ENCODE data around the gene C10orf53.
A peak's percentile ranks its signal among the peaks of the same experiment; 100 is the strongest.

C10orf53 gene, protein sequence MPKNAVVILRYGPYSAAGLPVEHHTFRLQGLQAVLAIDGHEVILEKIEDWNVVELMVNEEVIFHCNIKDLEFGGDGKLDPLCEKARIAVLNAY

DNA sequence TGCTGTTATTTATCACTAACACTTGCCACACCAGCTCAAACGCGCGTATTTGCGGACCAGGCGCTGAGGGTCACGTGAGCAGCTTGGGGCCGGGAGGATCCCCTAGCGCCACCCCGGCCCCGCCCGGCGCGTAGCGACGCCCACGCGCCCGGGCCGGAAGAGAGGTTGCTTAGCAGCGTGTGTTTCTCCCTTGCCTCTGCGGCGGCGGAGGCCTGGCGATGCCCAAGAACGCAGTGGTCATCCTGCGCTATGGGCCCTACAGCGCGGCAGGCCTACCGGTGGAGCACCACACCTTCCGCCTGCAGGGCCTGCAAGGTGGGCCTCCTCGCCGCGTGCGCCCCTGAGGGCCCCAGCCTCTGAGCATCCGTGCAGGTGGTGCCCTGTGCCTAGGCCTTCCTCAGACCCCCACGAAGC lies at the start of gene C10orf53:
Gene C10orf53, plus strand, starts transcription at position 172 of the 414 bp plus-strand sequence. Its CDS starts 47 bp downstream, at position 219.
- DNase-seq = peak; percentile 89

DNA sequence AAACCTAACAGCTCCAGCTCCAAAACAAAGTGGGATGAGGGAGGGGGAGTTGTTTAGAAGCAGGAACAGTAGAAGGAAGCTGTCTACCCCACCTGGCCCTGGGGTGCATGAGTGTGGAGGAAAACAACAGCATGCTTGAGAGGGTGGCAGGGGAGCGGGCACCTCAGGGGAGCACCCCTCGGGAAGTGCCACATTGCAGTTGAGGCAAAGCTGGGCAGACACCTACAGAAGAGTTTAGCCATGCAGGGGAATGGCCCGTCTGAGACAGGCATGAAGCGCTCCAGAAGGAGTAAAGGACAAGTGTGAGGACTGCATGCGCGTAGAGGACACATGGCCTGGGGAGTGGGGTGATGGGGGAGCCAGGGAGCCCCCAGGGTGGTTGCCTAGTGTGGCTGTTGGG lies 47.5 kb upstream of the C10orf53 start:
- DNase-seq = no peak

DNA sequence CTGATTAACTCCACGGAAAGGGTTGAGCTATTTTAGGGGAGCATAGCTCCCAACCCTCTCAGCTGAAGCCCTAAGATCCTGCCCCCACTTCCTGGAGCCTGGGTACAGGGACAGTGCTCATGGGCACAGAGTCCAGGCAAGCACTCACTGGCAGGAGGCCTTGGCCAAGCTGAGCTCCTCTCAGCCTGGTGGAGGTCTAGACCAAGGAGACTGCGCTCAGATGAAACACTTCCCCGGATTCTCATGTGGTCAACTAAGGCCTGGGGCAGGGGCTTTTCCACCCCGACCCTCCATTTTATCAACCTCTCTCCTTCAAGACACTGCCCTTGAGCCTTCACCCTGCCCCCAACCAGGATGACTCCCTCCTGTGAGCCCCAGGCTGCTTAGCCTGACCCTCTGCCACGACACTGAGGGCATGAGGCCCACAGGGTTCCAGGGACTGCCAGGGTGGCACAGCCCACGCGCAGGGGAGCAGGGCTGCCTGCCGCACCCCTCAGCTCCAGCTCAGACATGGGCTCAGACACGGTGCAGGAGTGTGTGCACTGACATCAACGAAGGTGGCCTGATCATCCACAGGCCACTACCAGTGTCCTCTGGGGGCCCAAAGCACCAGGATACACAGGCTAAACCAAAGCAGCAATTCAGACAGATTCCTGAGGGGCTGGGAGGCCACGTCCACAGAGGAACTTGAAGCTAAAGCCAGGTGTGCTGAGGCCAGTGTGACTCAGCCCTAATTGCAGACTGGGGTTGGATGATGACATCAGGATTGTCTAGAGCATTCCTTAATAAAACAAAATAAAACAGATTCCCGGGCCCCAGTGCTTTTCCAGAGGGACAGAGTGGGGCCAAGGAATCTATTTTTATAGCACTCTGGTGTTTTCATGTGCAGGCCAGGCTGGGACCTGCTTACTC lies 46.8 kb upstream of the C10orf53 start:
- no peak for DNase-seq

DNA sequence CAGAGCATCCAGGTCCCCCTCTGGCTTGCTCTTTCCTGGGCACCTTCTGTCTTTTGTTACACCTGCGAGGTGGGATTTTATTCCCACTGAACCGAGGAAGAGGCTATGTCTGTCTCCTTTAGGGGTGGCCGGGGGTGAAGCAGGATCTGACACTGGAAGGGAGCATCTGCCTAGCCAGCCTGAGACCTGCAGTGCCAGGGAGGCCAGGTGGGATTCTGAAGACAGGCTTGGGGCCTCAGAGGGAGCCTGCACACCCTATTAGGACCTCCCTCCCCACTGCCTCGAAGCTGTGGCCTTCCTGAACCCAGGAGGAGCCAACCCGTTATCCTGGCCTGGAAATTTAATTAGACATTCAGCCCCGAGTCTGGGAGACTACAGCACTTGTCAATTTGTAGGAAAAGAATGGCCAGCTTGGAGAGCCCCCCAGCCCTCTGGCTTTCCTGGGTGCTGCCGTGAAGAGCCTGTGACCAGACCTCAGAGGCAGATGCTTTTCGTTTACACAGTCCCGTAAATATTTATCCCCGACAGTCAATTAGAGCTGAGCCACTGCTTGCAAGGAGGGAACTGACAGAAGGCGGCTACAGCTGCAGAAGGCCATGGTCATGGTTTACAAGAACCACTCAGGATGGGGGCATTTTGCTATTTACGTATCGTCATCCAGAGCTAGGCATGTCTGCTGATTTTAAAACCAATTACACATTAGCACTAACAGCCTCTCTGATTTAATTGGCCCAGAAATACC lies 46.0 kb upstream of the C10orf53 start:
- peak; percentile 14 for DNase-seq

DNA sequence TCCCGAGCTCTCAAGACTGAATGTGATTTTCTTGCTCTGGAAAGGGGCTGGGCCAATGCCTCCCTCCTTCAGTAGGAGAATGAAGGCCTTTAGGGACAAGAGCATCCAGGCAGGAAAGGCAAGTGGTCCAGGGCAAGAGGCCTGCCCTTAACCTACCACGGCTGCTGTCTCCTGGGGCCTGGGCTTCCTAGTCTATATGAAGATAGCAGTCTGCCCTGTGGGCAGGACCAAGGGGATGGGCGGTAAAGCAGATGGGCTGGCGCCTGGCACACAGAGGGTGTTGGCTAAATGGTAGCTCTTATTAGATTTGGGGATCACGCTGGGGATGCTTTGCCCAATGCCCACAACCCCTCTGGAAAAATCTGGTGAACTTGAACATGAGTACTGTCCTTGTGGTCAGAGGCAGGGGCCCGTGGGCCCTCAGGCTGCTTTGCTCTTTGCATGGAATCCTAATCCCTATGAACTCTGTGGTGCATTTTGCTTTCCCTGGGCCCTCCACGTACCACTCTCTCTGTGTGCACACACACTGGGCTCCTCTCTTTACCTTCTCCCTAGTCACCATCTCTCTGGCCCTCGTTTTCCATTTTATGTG lies 45.3 kb upstream of the C10orf53 start:
- no peak for DNase-seq

DNA sequence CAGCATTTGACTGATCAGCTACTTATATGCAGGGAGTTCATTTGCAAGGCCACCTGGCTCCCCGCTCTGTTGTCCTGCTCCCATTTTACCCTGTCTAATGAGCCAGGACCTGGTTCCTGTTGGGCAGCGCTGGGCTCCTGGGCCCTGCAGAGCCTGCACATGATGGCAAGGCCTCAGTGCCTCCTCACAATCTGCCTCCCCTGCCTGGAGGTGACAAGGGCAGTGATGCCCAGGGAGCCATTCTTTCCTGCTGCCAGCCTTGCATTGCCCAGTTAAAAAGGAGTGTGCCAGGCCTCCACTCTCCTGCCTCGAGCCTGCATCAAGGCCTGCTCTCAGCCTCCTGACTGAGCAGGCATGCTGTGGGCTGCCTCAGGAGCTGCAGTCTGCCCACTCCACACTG lies 37.1 kb upstream of the C10orf53 start:
- no peak for DNase-seq

DNA sequence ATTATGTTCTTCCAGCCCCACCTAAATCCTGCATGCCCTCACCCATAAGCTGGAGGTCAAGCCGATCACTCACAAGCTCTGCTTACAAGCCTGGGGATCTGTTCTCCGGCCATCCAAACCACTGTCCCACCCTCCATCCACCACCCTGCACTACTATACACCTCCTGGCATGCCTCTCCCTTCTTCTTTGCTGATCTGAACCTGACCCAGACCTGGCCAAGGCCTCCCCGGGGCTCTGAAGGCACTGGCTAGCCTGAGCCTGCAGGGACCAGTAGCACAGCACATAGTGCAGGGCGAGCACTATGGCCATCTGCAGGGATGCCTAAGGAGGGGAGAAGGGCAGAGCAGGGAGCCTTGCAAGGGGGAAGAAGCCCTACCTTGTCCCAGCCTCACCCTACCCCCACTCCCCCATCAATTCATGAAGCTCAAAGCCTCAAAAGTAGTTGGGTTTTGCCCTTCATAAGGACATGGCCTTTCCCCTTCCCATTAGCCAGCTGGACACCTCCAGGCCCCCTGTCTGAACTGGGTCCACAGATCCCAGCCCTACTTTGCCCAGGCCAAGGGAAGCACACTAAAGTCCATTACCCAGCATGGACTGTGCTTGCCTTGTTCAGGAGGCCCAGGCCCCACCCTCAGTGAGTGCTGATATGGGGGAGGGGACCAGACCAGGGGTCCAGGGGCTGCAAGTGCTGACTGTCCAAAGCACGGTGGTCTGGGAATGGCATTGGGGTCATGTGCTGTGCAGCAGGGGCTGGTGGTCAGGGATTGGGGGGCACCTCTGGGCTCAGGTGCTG lies 36.0 kb upstream of the C10orf53 start:
- no peak for DNase-seq

DNA sequence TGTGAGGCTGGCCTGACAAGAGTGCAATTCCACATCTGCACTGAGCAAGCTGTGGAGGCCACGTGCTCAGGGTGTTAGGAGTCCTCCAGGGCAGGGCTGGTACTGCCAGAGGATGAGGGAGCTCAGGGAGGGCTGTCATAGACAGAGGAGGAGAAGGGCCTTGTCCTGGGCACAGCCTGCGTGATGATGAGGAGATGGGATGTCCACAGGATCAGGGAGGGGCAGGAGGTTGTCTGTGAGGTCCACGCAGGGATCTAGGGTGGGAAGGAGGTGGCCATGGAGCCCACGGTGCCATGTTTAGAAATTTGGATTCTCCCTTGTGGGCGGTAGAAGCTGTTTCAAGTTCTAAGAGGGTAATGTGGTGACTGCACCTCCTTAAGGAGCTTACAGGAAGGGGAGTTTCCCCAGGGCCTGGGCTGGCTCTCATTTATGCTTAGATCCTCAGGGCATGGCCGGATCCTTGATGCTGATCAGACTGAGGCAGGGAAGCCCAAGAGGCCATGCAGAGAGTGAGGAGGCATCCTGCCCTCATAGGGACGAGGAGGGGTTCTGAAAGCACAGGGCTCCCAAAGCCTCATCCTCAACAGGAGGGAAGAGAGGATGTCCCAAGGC lies 35.3 kb upstream of the C10orf53 start:
- no peak for DNase-seq

DNA sequence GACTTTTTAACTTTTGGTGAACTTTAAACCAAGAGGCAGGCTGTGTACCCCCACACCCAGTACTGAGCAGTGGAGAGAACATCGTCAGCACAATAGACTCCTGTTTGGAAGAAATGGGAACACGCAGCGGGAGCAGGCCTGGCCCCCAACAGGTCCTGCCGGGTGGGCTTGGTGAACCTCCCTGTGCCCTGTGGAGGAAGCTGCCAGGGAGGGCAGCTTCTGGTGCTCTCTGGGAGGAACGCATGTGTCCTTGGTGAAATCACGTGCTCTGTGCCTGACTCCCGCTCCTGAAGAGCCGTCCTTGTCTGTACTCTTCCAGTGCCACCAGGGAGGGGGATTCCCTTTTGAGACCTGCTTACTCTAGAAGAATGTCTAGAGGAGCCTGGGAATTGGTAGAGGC lies 34.0 kb upstream of the C10orf53 start:
- no peak for DNase-seq

DNA sequence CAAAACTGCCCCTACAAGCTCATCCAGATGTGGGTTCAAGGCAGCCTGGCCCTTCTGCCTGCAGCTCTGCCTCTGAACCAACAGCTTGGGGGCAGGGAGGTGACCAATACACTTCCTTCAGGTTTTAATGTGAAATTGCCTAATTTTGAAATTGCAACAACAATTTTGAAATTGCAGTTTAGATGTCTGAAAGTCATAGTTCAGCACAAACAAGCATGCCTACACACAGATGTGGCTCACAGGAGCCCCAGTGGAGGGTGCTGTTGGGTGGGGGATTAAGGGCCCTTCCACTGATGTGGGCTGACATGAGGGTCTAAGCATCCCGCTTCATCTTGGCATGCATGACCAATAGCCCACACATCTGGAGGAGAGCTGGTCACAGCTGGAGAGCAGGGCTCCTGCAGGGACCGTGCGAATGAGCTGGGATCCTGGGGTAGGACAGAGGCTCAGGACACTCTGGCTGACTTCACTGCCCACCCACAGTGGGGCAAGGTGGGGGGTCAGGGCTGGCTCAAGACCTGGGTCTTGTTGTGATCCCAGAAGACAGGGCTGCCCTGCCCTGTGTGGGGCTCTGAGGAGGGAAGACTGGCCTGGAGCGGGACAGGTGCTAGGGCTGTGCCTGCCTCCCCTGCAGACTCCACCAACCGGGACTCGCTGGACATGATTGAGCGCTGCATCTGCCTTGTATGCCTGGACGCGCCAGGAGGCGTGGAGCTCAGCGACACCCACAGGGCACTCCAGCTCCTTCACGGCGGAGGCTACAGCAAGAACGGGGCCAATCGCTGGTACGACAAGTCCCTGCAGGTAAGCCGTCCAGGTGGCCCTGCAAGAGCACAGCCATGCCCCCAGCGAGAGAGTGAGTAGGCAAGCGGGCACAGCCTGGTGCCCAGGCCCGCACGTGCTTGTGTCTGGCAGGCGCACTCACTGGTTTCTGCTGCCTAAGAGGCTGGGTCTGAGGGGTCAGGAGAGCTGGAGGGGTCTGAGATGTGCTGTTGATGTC lies 33.3 kb upstream of the C10orf53 start:
- DNase-seq = no peak

DNA sequence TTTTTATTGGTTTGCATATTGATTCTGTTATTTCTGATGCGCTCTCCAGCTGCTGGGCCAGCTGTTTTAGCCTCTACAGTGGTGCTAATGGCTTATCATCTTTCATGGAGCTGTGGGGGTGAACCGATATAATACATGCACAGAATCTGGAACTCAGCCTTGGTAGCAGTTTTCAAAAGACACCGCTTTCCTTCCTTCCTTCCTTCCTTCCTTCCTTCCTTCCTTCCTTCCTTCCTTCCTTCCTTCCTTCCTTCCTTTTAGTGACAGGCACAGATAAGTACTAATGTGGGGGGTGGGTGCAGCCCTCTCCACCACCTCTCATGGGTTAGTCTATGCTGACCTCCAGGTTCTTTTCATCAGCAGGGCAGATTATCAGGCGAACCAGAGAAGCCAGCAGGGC lies 31.9 kb upstream of the C10orf53 start:
- DNase-seq = no peak

DNA sequence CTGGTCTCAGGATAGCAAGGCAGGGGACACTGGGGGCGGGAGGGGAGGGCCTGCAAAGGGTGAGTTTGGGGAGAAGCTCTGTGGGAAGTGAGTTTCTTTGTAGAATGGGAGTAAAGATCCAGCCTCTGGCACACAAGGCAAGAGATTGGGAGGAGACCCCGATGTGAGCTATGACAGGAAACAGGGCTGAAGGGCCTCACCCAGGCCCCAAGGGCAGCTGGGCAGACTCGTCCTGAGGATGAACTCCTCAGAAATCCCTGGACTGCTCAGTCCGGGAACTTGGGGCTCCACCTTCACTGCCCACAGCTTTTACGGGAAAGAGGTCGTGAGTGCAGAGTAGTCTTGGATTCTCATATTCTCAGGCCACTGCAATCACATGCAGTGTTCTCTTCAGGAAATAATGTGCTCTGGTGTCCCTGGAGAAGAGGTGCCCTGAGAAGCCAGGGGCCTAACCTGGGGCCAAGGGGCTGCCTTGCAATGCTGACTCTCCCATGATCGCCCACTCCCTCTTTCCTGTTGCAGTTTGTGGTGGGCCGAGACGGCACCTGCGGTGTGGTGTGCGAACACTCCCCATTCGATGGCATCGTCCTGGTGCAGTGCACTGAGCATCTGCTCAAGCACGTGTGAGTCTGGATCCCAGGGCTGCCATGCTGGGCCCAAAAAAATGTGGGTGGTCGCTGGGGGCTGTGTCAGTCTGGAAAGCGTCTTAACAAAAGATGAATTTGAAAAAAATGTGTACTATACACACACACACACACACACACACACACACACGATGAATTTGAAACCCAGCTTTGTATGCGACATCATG lies 31.3 kb upstream of the C10orf53 start:
- DNase-seq = no peak

DNA sequence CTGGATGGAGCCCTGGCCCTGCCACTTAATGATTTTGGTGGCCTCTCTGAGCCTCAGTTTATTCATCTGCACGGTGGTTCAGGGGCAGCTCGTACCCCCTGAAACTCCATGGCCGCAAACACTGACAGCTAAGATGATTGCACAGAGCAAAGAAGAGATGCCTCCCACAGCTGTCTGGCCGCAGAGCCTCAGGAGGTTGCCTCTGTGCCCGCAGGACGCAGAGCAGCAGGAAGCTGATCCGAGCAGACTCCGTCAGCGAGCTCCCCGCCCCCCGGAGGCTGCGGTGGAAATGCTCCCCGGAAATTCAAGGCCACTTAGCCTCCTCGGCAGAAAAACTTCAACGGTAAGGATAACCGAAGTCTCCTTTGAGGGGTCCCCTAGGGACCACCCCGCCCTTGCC lies 30.2 kb upstream of the C10orf53 start:
- DNase-seq = no peak

DNA sequence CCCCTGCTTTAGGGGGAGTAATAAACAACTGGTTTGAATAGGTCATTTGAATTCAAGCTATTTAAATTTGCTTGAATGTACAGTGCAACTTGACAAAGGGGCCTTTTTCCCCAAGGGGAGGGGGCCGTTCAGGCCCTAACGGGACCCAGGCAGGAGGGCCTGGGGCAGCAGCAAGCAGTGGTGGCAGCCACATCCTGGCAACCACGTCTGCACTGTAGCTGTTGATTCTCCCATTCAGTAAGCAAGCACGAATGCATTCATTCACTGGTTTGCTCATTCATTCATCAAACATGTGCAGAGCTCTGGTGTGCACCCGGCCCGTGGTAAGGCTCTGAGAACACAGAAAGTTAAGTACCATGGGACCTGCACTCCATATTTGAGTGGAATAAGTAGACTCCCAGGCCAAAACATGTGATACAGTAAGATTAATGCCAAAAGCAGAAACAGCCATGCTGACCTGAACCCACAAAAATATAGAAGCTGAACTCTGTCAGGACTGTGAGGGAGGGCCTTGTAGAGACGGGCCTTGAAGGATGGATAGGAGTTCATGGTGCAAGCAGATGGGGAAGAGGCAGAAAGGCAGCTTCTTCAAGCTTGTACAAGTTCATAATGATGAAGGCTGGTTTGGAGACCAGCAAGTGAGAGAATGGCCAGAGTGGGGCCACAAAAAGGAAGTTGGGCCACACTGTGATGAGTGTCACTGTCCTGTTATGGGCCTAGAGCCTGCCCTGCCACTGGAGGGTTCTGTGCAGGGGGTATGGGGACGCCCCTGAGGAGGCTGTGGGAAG lies 29.3 kb upstream of the C10orf53 start:
- no peak for DNase-seq

DNA sequence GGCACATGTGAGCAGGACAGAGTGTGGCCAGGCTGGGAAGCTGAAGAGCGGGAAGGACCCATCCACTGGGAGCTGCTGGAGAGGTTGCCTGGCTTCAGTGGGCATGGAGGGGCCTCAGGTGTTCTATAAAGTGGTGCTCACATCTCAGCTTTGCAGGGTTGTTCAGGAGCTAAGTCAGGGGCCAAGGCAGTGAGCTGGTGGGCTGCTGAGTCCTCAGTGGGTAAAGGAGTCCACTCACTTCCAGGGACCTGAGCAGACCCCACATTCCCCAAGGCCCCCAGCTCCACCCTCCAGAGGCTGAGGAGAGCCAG lies 28.8 kb upstream of the C10orf53 start:
- no peak for DNase-seq

DNA sequence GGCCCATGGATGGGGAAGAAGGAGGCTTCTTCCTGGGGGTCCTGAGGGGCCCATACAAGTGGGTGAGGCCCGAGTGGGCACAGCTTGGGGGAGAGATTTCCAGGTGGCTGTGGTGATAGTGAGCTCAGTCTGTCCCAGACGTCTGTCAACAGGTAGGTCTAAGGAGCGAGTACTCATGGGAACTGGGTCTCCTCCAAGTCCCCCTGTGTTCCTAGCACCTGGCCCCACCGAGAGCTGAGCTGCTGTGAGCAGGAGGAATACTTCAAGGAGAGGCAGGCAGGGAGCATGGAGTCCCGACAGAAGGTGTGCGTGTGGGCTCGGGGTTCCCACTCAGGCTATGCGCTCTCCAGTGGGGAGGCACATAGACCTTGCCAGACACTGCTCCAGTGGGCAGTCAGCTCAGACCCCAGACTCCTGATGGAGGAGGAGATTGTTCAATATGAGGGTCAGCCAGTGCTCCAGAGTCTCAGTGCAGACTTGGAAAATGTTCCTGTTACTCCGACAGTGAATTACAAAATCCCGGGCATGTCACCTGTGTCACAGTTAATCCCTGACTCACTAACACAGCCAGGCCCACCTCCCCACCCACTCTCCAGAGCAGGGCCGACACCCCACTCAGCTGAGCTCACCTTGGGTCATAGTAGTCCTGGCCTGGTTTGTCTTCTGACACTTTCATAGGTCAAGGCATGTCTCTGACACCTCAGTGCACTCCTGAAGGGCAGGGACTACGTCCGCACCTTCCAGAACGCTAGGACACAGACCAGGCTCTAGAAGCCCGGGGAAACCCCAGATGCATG lies 28.2 kb upstream of the C10orf53 start:
- DNase-seq = no peak

DNA sequence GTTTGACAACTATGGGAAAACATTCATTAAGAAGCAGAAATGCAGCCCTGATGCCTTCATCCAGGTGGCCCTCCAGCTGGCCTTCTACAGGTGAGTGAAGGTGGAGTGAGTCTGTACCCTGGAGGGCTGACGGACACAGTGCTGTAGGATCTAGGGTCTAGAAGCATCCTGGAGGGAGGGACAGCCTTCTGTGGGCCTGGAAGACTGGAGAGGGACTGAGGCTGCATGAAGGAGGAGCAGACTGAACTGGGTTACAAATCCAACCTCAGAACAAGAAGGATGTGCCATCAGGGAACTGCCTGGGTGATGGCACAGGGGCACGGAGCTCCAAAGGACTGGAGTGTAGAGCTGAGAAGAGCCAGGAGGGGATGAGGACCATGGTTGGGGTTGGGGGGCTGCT lies 27.5 kb upstream of the C10orf53 start:
- no peak for DNase-seq

Data from eye (tissue), 1 donor.